ENCODE data around the gene NUDT6.
"Not testable (repeated sequence)": the region's sequence is repeated elsewhere in the genome, so short reads cannot be mapped to it uniquely, and the experiment has no call there.

The NUDT6 gene

DNA sequence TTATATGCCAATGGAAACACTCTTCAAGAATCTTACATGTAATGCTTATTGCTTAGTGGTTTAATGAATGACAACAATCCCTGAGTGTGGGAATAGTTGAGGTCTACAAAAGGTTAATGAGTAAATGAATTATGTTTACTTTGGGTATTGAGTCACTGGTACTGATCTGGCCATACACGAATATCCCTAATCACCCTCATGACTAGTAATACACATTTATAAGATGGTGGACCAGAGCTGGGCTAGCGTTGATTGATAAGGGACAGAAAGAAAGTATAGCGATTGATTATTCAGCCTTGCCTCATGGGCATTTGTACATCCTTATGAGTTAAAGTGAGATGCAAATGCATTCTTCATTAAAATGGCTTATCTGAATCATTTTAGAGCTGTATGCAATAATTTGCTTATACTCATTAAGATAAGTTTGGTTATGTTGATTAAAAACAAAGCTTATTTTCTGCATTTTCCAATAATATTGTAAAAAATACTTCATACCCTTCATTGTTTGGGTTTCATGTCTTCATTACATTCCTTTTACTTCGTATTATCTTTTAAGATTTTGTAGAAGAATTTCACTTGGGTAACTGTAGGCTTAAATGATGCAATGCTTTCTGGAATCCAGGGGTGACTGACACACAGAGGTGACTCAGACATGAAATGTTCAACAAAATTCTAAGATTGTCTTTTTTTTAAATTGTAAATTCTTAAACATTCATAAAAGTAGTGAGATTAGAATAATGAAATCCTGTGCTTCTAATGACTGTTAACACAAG is 48.4 kb downstream of the NUDT6 start:
- peak; percentile 90 for DNase-seq

DNA sequence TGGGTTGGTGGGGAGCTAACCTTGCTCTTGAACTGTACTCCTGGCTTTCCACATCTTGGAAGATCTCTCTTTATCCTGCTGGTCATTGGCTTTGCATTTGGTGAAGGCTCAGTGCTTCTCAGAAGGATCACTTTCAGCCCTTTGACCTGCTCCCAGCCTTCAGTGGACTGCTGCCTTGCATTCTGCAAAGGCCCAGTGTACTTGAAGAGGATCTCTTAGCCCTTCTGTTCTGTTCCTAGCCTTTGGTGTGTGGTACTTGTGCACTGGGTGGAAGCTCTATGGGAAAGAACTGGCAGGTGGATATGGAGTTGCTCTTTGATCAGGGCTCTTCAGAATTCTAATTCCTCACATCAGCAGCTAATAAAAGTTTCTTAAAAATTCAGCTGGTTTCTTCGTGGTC is 49.3 kb downstream of the NUDT6 start:
- DNase-seq, result no peak

DNA sequence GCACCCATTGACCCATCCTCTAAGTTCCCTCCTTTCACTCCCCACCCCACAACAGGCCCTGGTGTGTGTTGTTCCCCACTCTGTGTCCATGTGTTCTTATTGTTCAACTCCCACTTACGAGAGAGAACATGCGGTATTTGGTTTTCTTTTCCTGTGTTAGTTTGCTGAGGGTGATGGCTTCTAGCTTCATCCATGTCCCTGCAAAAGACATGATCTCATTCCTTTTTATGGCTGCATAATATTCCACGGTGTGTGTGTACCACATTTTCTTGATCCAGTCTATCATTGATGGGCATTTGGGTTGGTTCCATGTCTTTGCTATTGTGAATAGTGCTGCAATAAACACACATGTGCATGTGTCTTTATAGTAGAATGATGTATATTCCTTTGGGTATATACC is 54.2 kb downstream of the NUDT6 start:
- DNase-seq, result not testable (repeated sequence)

DNA sequence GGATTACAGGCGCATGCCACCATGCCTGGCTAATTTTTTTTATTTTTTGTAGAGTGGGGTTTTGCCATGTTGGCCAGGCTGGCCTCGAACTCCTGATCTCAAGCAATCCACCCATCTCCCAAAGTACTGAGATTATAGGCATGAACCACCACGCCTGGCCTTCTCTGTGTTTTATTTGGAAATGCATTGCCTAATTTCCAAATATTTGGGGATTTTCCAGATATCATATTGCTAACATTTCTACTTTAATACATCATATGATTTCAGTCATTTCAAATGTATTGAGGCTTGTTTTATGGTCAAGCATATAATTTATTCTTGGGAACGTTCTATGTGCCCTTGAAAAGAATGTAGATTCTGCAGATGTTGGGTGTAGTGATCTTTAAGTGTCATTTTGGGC is 57.0 kb downstream of the NUDT6 start:
- DNase-seq, result peak; percentile 54

DNA sequence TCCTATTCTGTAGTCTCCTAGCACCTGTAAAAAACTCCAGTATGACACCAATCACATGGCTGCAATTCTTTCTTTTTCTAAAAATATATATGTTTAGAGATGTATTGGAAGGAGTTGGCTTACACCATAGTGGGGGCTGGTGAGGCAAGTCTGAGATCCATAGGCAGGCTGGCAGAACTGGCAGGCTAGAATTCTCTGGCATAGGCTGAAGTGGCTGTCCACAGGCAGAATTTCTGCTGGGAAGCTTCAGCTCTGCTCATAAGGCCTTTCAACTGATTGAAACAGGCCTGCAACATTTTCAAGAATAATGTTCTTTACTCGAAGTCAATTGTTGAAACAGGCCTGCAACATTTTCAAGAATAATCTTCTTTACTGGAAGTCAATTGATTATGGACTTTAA is 58.8 kb downstream of the NUDT6 start:
- no peak for DNase-seq

DNA sequence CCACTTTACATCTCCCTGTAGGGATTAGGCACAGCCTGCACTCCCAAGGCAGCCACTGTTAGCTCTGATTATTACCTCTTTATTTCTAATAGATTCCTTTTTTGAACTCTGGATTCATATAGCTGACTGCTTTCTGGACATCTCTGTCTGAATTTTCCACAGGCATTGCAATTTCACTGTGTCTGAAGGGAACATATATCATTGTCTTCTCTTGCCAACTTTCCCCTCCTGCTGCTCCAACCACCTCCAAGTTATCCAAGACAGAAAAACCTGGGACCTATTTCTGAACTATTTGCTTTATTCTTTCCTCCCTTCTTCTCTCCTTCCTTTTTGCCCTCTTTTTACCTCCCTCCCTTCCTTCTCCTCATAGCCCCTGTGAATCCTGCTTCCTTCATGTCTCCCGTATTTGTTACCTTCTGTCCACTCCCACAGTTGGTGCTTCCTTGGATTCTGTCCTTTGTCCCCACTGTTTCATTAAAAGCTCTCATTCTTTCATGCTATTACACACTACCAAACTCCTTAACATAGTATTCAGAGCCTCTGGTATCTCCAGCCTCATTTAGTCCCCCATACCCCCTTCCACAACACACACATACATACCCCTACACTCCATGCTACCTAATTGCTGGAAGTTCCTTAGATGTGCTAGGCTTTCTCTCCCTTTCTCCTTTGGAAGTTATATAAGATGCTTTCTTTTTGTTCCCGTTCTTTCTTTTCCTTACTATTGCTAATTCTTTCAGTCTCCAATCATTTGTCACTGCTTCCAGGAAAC is 61.0 kb downstream of the NUDT6 start:
- DNase-seq, result no peak

DNA sequence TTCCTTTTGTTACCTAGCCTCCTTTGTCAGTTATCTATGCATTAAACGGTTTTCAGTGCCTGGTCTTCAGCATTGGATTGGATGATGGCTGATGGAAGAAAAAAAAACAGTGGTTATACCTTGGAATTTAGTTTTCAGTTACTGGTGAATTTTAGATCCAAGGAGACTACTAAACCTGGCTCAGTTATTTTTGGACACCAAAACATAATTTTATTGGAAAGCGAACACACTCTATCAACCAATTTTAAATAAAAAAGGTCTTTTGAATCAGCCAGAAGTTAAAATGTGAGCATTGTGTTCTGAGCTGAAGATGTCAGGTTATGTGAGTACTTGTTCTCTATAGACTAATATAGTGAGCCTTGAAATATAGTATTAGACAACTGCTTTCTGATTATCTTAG is 63.7 kb downstream of the NUDT6 start:
- no peak for DNase-seq

DNA sequence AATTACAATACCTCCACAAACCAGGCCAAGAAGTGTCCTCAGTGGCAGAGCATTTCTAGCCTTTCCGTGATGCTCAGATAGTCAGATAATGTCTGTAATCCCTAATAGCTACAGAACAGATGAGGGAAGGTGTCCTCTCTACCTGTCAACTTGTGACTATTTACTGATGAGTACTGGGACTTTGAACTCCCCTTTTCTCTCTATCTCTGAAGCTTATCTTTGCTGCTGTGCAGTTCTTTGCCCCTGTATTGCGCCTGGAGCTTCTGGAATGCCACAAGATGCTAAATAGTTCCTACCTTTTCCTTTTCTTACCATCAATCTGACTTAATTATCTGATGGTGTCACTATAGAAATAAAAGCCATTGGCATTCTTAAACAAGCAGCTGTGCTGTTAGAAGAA is 65.2 kb downstream of the NUDT6 start:
- DNase-seq, result no peak

DNA sequence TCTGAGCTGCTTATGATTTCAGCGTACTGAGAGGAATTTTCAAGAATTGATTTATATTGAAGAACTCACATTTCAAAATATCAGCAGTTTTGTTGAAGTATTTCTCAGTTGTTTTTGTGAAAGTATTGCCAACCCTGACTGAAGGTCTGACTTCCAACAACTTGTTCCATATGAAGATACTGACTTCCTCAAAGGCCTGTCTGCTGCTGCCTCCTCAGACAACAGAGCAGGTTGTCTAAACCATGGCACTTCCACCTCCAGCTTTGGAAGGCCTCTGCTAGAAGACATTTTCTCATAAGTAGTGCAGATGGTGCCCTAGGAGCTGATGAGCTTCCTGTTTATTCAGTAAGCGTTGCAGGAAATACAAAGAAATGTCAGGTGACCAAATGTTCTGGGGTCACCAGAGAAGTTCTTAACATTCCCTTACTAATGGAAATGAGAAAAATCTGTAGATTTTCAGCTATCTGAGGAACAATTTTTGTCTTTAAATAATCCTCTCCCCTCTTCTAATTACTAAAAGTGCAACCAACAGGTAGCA is 67.0 kb downstream of the NUDT6 start:
- DNase-seq, result no peak

DNA sequence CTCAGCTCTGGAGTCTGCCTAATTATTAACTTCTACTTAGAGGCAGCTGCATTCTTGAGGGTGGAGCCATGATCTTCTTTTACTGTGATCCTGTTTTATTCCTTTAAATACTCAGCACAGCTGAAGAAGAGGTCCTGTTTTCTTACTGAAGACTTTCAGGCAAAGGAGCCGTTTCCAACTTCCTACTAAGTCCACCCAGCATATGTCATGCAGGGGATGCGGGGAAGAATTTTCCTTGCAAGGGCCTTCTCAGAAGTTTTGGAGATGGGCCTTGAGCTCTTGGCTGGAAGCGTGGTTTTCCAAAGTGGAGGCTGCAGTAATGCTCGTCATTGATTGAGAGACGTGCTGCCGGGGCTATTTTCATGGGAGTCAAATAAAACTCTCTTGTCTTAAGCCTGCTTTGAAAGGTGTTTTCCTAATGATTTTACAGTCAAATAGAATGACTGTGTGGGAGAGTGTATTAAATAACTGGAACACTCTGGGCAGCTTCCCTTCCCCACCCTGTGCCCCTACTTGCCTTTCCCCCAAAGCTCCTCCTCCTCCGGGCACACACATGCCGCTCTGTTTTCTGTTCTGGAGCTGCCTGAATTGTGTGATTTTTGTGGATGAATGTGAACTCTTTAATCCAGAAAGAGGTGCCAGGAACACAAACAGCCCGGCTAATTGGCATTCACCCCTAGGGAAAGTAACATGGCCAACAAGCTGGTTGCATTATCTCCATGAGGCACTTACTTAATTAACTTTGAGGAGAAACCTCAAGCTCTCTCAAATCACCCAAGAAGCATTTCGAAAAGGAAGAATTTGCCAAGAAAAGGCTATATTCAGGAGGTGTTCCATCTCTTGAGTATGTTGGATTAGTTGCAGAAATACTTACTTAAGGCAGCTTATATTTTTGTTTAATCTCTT is 67.7 kb downstream of the NUDT6 start:
- DNase-seq, result no peak

DNA sequence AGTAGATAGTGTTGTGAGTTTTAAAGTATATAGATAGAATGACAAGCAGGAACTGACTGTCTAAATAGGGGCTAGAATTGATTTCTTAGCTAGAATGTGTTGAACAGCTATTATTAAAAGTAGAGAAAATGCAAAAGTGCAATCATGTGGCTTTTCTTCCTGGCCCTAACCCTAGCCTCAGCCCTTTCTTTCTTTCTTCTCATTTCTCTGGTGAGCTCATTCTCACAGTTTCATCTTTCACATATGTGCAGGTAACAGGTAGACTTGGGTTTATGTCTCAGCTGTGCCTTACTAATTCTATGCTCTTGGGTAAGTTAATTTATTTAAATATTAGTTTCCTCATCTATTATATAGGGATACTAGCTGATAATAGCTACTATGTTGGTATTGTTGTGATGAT is 70.8 kb downstream of the NUDT6 start:
- DNase-seq, result no peak

DNA sequence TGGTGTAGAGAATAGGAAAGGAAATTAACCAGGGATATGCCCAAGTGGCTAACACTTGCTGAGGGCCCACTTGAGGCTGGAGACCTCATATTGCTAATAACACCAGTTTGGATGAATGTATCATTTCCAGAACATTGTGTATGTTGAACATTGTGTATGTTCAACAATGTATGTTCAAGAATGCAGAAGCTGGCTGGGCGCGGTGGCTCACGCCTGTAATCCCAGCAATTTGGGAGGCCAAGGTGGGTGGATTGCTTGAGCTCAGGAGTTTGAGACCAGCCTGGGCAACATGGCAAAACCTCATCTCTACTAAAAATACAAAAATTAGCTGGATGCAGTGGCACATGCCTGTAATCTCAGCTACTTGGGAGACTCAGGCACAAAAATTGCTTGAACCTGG is 72.6 kb downstream of the NUDT6 start:
- DNase-seq, result not testable (repeated sequence)

DNA sequence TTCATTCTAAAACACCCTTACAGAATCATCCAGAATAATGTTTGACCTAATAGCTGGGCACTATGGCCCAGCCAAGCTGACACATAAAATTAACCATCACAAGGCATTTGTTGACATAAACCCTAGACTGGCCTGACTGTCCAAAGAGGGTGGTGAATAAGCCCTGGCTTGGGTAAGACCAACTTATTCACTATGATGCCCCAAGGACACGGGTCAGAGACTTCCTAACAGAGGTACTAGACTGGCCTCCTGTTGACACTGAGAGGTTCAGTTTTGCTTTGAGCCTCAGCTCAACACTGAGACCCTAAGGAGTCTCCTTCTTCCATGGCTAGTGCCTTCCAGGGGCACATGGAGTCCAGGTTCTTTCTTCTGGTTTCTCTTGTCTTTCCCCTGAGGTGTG is 74.5 kb downstream of the NUDT6 start:
- no peak for DNase-seq

DNA sequence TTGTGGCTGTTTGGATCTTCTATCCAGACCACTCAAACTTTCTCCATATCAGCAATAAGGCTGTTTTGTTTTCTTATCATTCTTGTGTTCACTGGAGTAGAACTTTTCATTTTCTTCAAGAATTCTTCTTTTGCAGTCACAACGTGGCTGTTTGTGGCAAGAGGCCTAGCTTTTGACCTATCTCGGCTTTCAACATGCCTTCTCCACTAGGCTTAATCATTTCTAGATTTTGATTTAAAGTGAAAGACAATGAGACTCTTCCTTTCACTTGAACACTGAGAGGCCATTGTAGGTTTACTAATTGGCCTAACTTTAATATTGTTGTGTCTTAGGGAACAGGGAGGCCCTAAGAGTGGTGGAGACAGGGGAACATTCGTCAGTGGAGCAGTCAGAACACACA is 76.6 kb downstream of the NUDT6 start:
- no peak for DNase-seq

DNA sequence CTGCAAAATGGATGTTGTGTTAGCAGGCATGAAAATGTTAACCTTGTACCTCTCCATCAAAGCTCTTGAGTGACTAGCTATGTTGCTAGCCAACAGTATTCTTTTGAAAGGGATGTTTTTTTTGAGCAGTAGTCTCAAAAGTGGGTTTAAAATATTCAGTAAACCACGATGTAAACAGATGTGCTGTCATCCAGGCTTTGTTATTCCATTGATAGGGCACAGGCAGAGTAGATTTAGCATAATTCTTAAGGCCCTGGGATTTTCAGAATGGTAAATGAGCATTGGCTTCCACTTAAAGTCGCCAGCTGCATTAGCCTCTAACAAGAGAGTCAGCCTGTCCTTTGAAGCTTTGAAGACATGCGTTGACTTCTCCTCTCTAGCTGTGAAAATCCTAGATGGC is 77.3 kb downstream of the NUDT6 start:
- DNase-seq, result no peak

DNA sequence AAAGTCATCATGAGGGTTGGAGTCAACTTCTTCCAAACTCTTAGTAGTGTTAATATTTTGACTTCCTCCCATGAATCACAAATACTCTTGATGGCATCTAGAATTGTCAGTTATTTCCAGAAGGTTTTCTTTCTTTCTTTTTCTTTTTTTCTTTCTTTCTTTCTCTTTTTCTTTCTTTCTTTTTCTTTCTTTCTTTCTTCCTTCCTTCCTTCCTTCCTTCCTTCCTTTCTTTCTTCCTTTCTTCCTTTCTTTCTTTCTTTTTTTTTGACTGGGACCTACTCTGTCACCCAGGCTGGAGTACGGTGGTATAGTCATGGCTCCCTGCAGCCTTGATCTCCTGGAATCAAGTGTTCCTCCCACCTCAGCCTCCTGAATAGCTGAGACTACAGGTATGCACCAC is 78.0 kb downstream of the NUDT6 start:
- DNase-seq, result not testable (repeated sequence)

DNA sequence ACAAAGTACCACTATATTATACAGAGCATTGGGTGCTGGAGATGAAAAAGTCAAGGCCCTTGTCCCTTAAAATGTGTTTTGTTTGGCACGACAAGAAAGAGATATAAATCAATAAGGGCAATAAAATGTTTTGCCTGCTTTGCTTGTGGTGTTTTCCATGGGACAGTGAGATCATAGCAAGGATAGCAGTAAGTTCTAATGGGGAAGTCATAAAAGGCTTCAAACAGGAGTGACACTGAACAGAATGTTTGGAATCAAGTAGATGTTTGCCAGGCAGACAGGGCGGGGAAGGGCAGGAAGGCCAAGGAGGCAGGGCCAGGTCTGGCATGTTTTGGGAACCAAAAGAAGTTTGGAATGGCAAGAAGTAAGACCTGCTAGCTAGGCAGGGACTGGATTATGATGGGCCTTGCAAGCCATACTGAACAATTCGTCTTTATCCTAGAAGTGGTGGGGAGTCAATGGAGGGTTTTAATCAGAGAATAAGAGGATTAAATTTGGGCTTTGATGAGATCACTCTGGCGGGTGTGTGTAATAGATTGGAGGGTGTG is 79.3 kb downstream of the NUDT6 start:
- no peak for DNase-seq
